ENCODE measurements around the gene FANCE. TPM values are rescaled to one million over a fixed set of nuclear protein-coding genes. Genes with fewer than 3 reads are reported as not detected.
"Not testable (repeated sequence)": the region's sequence is repeated elsewhere in the genome, so short reads cannot be mapped to it uniquely, and the experiment has no call there.

Gene FANCE
- total and polyA plus RNA-seq, 8 donors, result 1.7 to 4.0 (median 2.6) TPM

GRCh38 chr6:35429463-35429862 is 22.7 kb upstream of the FANCE start:
- FAIRE-seq (no peak), DNase-seq (no peak), ATAC-seq (no peak)
- no peak overlapping the region for H3K27ac ChIP-seq
- H3K4me1 ChIP-seq, result no peaks in the 10 kb centered on the region
- no peak for TF ChIP-seq CTCF (IDR thresholded peaks at IDR 0.05)
- H3K9me3 ChIP-seq, result no peaks in the 10 kb centered on the region
- H3K36me3 ChIP-seq, result peaks cover 0 to 4% (median 0%) of the 10 kb centered on the region in 3 donors
- WGBS, 2 donors, result 88 to 97% methylated on average over 2 of the region's 2 CpGs
- no peaks in the 10 kb centered on the region for H3K27me3 ChIP-seq
- intact Hi-C loops (cut with DNase I), result no loop called here
- H3K4me3 ChIP-seq, result no peak overlapping the region

- Histone ChIP-seq H3K36me3 (no peaks in the 10 kb centered on the region), H3K27ac (no peak overlapping the region), H3K4me1 (no peaks in the 10 kb centered on the region), H3K27me3 (no peaks in the 10 kb centered on the region), H3K4me3 (no peak overlapping the region), H3K9me3 (no peaks in the 10 kb centered on the region)
- DNase-seq (no peak), ATAC-seq (no peak), FAIRE-seq (no peak)
- WGBS, 2 donors, result 68 to 76% methylated on average over 4 of the region's 4 CpGs
- intact Hi-C loops (cut with DNase I), result no loop called here
- no peak for TF ChIP-seq CTCF (IDR thresholded peaks at IDR 0.05)
Observed at GRCh38 chr6:35432291-35432690, 19.8 kb upstream of the FANCE start.

- H3K4me1 ChIP-seq; intact Hi-C loops (cut with DNase I); H3K27ac ChIP-seq; DNase-seq; H3K36me3 ChIP-seq; H3K4me3 ChIP-seq; H3K9me3 ChIP-seq; H3K27me3 ChIP-seq; ATAC-seq; FAIRE-seq: not testable (repeated sequence)
- WGBS, 2 donors, result 60 to 67% methylated on average over 3 of the region's 3 CpGs
Observed at GRCh38 chr6:35432702-35433101, 19.4 kb upstream of the FANCE start.

- intact Hi-C loops (cut with DNase I), result no loop called here
- no peaks in the 10 kb centered on the region for H3K9me3 ChIP-seq
- H3K27me3 ChIP-seq, result no peaks in the 10 kb centered on the region
- 66 to 67% methylated on average over 16 of the region's 16 CpGs for WGBS, 2 donors
- no peaks in the 10 kb centered on the region for H3K36me3 ChIP-seq
- ATAC-seq (peak in 1 of 4 donors; percentile 30), DNase-seq (peak in 2 of 6 donors; percentile 33 to 49), FAIRE-seq (no peak)
- no peaks in the 10 kb centered on the region for H3K4me1 ChIP-seq
- no peak overlapping the region for H3K4me3 ChIP-seq
- H3K27ac ChIP-seq, result no peak overlapping the region
- no peak for TF ChIP-seq CTCF (IDR thresholded peaks at IDR 0.05)
Observed at GRCh38 chr6:35435074-35435837, 16.9 kb upstream of the FANCE start.

- ATAC-seq (no peak), FAIRE-seq (no peak), DNase-seq (peak in 1 of 6 donors; percentile 38)
- H3K9me3 ChIP-seq, result no peaks in the 10 kb centered on the region
- H3K36me3 ChIP-seq, result no peaks in the 10 kb centered on the region
- TF ChIP-seq CTCF (IDR thresholded peaks at IDR 0.05), result no peak
- no peak overlapping the region for H3K4me3 ChIP-seq
- no peaks in the 10 kb centered on the region for H3K4me1 ChIP-seq
- intact Hi-C loops (cut with DNase I), result no loop called here
- no peak overlapping the region for H3K27ac ChIP-seq
- no peaks in the 10 kb centered on the region for H3K27me3 ChIP-seq
- WGBS, 2 donors, result 85 to 86% methylated on average over 8 of the region's 8 CpGs
Observed at GRCh38 chr6:35436071-35436857, 15.9 kb upstream of the FANCE start.

GRCh38 chr6:35438378-35439065 is 13.6 kb upstream of the FANCE start:
- H3K36me3 ChIP-seq; FAIRE-seq; intact Hi-C loops (cut with DNase I); H3K27ac ChIP-seq; H3K4me1 ChIP-seq; H3K27me3 ChIP-seq; H3K4me3 ChIP-seq; H3K9me3 ChIP-seq; ATAC-seq: not testable (repeated sequence)
- 90 to 94% methylated on average over 7 of the region's 7 CpGs for WGBS, 2 donors
- DNase-seq, result peak in 1 of 6 donors; percentile 1
